ENCODE measurements around the gene NUDT22. TPM values are rescaled to one million over a fixed set of nuclear protein-coding genes. Genes with fewer than 3 reads are reported as not detected.

Gene NUDT22
- total and polyA plus RNA-seq, 2 of the 8 experiments (the other 6 are each of a cell fraction or from before 2014, with no cell fraction given) = 43.4 to 69.0 TPM

- ChIA-PET POLR2A (ENCODE audit: partially characterized antibody) (interaction anchor here (1.7 to 14.1 kb wide), 8 partner anchors 11 to 48 kb away, joined by 6 to 253 read pairs (median 28); partner anchors contain the start of genes FERMT3, FKBP2, PLCB3 and PPP1R14B), CTCF (ENCODE audit: partially characterized antibody) (interaction anchor here (0.9 to 6.5 kb wide), 9 partner anchors 10 to 433 kb away, joined by 3 to 64 read pairs (median 5); partner anchors contain the start of genes FERMT3 and PLCB3)
- WGBS, 2 experiments (ENCODE audit: extremely low coverage in 1 of 2, insufficient coverage in 1 of 2, insufficient read length in 1 of 2, insufficient replicate concordance in 2 of 2, low coverage in 1 of 2, low lambda C conversion rate in 2 of 2, missing lambda C conversion rate in 1 of 2) = 92% methylated on average over 24 of the region's 24 CpGs; no CpG with 5 or more reads in 1 of the 2 experiments
Observed at GRCh38 chr11:64223001-64223651, 2.9 kb upstream of the NUDT22 start.

More at GRCh38 chr11:64223001-64223651, 2.9 kb upstream of the NUDT22 start:
- Histone ChIP-seq H3K79me2 (ENCODE audit: control insufficient read depth in 1 of 2, insufficient read depth in 2 of 2, low read length in 2 of 2) (no peaks in the 10 kb centered on the region), H2AK5ac (ENCODE audit: low read depth, low read length) (no peak overlapping the region), H3K27me3 (replicated peaks in 1 of 4; ENCODE audit: control insufficient read depth in 3 of 4, extremely low read depth in 1 of 4, insufficient read depth in 3 of 4, low read length in 3 of 4) (no peaks in the 10 kb centered on the region), H4K91ac (replicated peaks; ENCODE audit: insufficient read length, low read length) (no peak overlapping the region), H2BK20ac (ENCODE audit: low read length) (no peak overlapping the region), H3K4ac (replicated peaks; ENCODE audit: insufficient read length, low read depth, low read length) (no peak overlapping the region), H3K56ac (replicated peaks; ENCODE audit: insufficient read length, low read depth, low read length) (no peak overlapping the region), H2BK120ac (replicated peaks; ENCODE audit: low read depth, low read length) (no peak overlapping the region), H2AFZ (ENCODE audit: low read length) (no peak overlapping the region), H3K79me1 (ENCODE audit: low read depth, low read length) (no peaks in the 10 kb centered on the region), H2BK12ac (ENCODE audit: low read depth, low read length) (no peak overlapping the region), H3K9ac (replicated peaks in 1 of 4; ENCODE audit: extremely low read depth in 1 of 4, low read depth in 3 of 4, low read length in 3 of 4) (no peak overlapping the region), H2BK5ac (ENCODE audit: low read depth, low read length) (no peak overlapping the region), H3K23ac (ENCODE audit: insufficient read length) (no peak overlapping the region), H3K4me1 (replicated peaks in 1 of 4; ENCODE audit: control insufficient read depth in 3 of 4, insufficient read depth in 4 of 4, low read length in 3 of 4) (peaks cover 0 to 18% (median 12%) of the 10 kb centered on the region in 4 experiments; a peak in 6 of 7 replicates), H3K14ac (ENCODE audit: insufficient read length) (no peak overlapping the region), H3K4me2 (ENCODE audit: insufficient read depth in 1 of 2, low read depth in 2 of 2, low read length in 2 of 2) (no peak overlapping the region), H3K36me3 (ENCODE audit: control insufficient read depth in 2 of 4, insufficient read depth in 4 of 4, low read length in 3 of 4) (peaks cover 0 to 9% (median 5%) of the 10 kb centered on the region in 4 experiments; a peak in 4 of 8 replicates), H3K23me2 (ENCODE audit: low read depth, low read length) (peaks cover 10% of the 10 kb centered on the region; the same call in 1 of the 2 replicates), H3K4me3 (ENCODE audit: extremely low read depth in 1 of 4, insufficient read depth in 2 of 4, low read depth in 3 of 4, low read length in 4 of 4) (no peak overlapping the region), H2BK15ac (ENCODE audit: low read length) (no peak overlapping the region), H3K27ac (ENCODE audit: low read depth, low read length) (no peak overlapping the region), H4K20me1 (replicated peaks in 1 of 2; ENCODE audit: control insufficient read depth in 1 of 2, insufficient read depth in 2 of 2, low read length in 2 of 2) (peaks cover 2 to 13% of the 10 kb centered on the region in 2 experiments), H3K18ac (ENCODE audit: extremely low read depth, low read length) (no peak overlapping the region), H4K8ac (ENCODE audit: extremely low read depth, insufficient read depth, low read length) (no peak overlapping the region), H3K9me3 (ENCODE audit: insufficient read depth in 2 of 2, low read depth in 1 of 2, low read length in 1 of 2) (no peaks in the 10 kb centered on the region), H4K5ac (ENCODE audit: insufficient read length, low read depth, low read length) (no peak overlapping the region)
- no peak for TF ChIP-seq GTF2F1 (IDR thresholded peaks at IDR 0.05; ENCODE audit: borderline replicate concordance, low read depth, low read length)
- no peak for TF ChIP-seq RFX5 (IDR thresholded peaks at IDR 0.05; ENCODE audit: borderline replicate concordance, low read depth, low read length)
- no peak for TF ChIP-seq CBX8 (IDR thresholded peaks at IDR 0.05; ENCODE audit: borderline replicate concordance, low read depth, low read length)
- TF ChIP-seq TBP (IDR thresholded peaks at IDR 0.05; ENCODE audit: low read depth, low read length) = no peak
- no peak for TF ChIP-seq BCL11A (IDR thresholded peaks at IDR 0.05; ENCODE audit: low read depth in 2 of 2, low read length in 2 of 2)
- FAIRE-seq (no peak), DNase-seq (ENCODE audit: low read depth in 1 of 2, low spot score in 2 of 2) (no peak)

All from H1 (cell line).